Breast epithelium (tissue), 4 donors: ENCODE data around the gene EIF5. TPM values are rescaled to one million over a fixed set of nuclear protein-coding genes. Genes with fewer than 3 reads are reported as not detected.
A peak's percentile ranks its signal among the peaks of the same experiment; 100 is the strongest.

Experiments used
- DNase-seq, 2 donors: peaks; one replicate each; pipeline ENCODE4 v3.0.0-alpha.2; 2019; ENCODE audit warnings: low spot score in 2 of 2
- H3K27ac ChIP-seq, 2 donors: fragments of 200-600 bp; sonication (generic) in 1 of 2; one replicate each; pipeline ENCODE4 v1.5.1; 2016 to 2019; ENCODE audit warnings: mild to moderate bottlenecking in 1 of 2
- H3K27me3 ChIP-seq, 2 donors: fragments of 200-600 bp; sonication (generic) in 1 of 2; one replicate each; pipeline versions ENCODE4 v1.5.1 to v1.6.0; 2017 to 2019; ENCODE audit warnings: control low read depth in 1 of 2, mild to moderate bottlenecking in 1 of 2
- H3K36me3 ChIP-seq: fragments of 200-600 bp; one replicate; pipeline ENCODE4 v1.5.1; 2019
- H3K4me1 ChIP-seq, 2 donors: fragments of 200-600 bp; sonication (generic); one replicate each; pipeline ENCODE4 v1.5.1; 2016 to 2019; ENCODE audit warnings: control low read depth in 1 of 2
- H3K4me3 ChIP-seq, 3 donors: fragments of 200-600 bp; sonication (generic); 1 replicate in 2 of 3; 2 replicates in 1 of 3; pipeline ENCODE4 v1.5.1; 2016 to 2019; ENCODE audit warnings: mild to moderate bottlenecking in 3 of 3, moderate library complexity in 2 of 3
- H3K9me3 ChIP-seq, 2 donors: fragments of 200-600 bp; sonication (generic) in 1 of 2; one replicate each; pipeline ENCODE4 v1.5.1; 2016 to 2019; ENCODE audit warnings: control low read depth in 1 of 2
- CTCF ChIP-seq, 3 donors: fragments of 450-650 bp; IDR thresholded peaks; one replicate each; pipeline ENCODE4 v1.5.1; 2016 to 2017; ENCODE audit warnings: antibody characterized with exemption in 3 of 3, mild to moderate bottlenecking in 3 of 3, moderate library complexity in 3 of 3
- POLR2A ChIP-seq: fragments of 450-650 bp; IDR thresholded peaks from one replicate; pipeline ENCODE4 v1.6.1; 2016; ENCODE audit warnings: antibody characterized with exemption, mild to moderate bottlenecking, moderate library complexity
- POLR2AphosphoS5 ChIP-seq, 3 donors: sonication (generic); formaldehyde crosslinking; IDR thresholded peaks; one replicate each; pipeline ENCODE4 v1.6.1; 2017; ENCODE audit warnings: antibody characterized with exemption in 3 of 3
- intact Hi-C: fragments of 100-400 bp; cut with DNase I; formaldehyde crosslinking; loops from one replicate; pipeline ENCODE4 v1.15.1; 2023; ENCODE audit warnings: low total_unique reads
- total RNA-seq, 3 donors: library from RNA; depleted of rRNA; stranded (reverse); fragments of >200 nt; gene quantifications; one replicate each; pipeline ENCODE4 v1.1.0, GENCODE V29; 2016

Gene EIF5
- total RNA-seq, 3 donors from 2014 or later = 143 to 254 (median 150) TPM

- Histone ChIP-seq H3K4me1 (peaks cover 0 to 11% of the 10 kb centered on the region in 2 donors), H3K27me3 (no peaks in the 10 kb centered on the region), H3K36me3 (peaks cover 21% of the 10 kb centered on the region), H3K9me3 (no peaks in the 10 kb centered on the region), H3K27ac (peak overlapping the region; percentile 100), H3K4me3 (peak overlapping the region; percentile 91 to 100 (median 97))
- TF ChIP-seq CTCF (IDR thresholded peaks at IDR 0.05) (no peak), POLR2AphosphoS5 (IDR thresholded peaks at IDR 0.05) (peak; percentile 41 to 71 (median 56)), POLR2A (peak; percentile 22)
- DNase-seq = peak; percentile 57 to 59
- intact Hi-C loops = loop anchor here (5.0 kb wide), 1 partner anchor 237 kb away; no protein-coding TSS in a partner anchor
These were observed 896 bp downstream of the EIF5 start for GRCh38 chr14:103334644-103335622.

- Histone ChIP-seq H3K9me3 (no peaks in the 10 kb centered on the region), H3K27ac (peak overlapping the region; percentile 17 to 100), H3K4me3 (peak overlapping the region in 2 of 3 donors; percentile 91 to 97), H3K4me1 (peaks cover 0 to 11% of the 10 kb centered on the region in 2 donors), H3K36me3 (peaks cover 21% of the 10 kb centered on the region), H3K27me3 (no peaks in the 10 kb centered on the region)
- no peak for DNase-seq
- no peak for TF ChIP-seq POLR2A
- no peak for TF ChIP-seq CTCF (IDR thresholded peaks at IDR 0.05)
- TF ChIP-seq POLR2AphosphoS5 (IDR thresholded peaks at IDR 0.05) = no peak
- intact Hi-C loops = no loop called here
These were observed 2.2 kb downstream of the EIF5 start for GRCh38 chr14:103336191-103336590.

DNA sequence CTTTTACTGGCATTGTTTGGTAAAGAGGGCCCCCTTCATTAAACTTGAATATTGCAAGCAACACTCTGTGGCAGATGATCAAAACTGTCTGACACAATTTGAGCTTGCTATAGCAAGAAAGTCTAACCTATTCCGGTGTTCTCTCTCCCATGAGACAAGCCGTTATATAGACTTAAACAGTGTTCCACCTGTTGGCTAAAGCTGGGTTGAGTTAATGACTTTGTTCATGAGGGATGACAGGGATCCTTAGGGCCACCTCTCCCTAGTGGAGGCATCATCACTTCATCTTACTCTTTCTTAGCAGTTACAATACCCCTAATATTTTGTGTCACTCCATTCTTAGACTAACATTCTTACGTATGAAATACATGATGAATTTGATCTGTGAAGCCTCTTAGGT is 3.8 kb downstream of the EIF5 start:
- Histone ChIP-seq H3K27me3 (no peaks in the 10 kb centered on the region), H3K27ac (no peak overlapping the region), H3K4me3 (no peak overlapping the region), H3K4me1 (peaks cover 0 to 11% of the 10 kb centered on the region in 2 donors), H3K9me3 (no peaks in the 10 kb centered on the region), H3K36me3 (peaks cover 21% of the 10 kb centered on the region)
- intact Hi-C loops = no loop called here
- DNase-seq = no peak
- no peak for TF ChIP-seq POLR2A
- no peak for TF ChIP-seq CTCF (IDR thresholded peaks at IDR 0.05)
- TF ChIP-seq POLR2AphosphoS5 (IDR thresholded peaks at IDR 0.05) = no peak

- Histone ChIP-seq H3K9me3 (no peaks in the 10 kb centered on the region), H3K27me3 (no peaks in the 10 kb centered on the region), H3K27ac (no peak overlapping the region), H3K4me1 (peaks cover 0 to 11% of the 10 kb centered on the region in 2 donors), H3K4me3 (no peak overlapping the region), H3K36me3 (peaks cover 21% of the 10 kb centered on the region)
- intact Hi-C loops = no loop called here
- TF ChIP-seq POLR2AphosphoS5 (IDR thresholded peaks at IDR 0.05) (no peak), CTCF (IDR thresholded peaks at IDR 0.05) (no peak), POLR2A (no peak)
- no peak for DNase-seq
These were observed 5.5 kb downstream of the EIF5 start for GRCh38 chr14:103339561-103339960.
